ENCODE results near the gene IPO5. TPM values are rescaled to one million over a fixed set of nuclear protein-coding genes. Genes with fewer than 3 reads are reported as not detected.

Gene IPO5
- total and polyA plus RNA-seq, 2 of the 8 experiments (the other 6 are each of a cell fraction or from before 2014, with no cell fraction given) = 143 to 410 TPM

DNA sequence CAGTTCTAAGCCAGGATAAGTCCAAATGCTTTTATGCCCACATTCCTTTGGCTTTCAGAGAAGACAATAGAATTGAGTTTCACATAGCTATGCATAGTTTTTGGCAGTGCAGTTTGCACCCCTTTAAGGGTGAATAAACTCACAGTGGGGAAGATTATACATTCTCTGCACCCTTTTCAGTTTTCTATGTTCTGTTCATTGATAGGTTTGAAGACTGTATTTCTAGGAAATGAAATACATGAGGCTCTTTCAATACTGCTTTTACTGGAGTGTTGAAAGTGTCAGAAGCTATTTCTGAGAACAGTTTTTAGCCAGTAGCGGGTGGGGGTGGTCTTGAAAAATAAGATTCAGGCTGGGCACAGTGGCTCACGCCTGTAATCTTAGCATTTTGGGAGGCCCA lies 46.2 kb downstream of the IPO5 start:
- H3K4me1 ChIP-seq (replicated peaks in 1 of 4; ENCODE audit: control insufficient read depth in 3 of 4, insufficient read depth in 4 of 4, low read length in 3 of 4) = no peaks in the 10 kb centered on the region

More for the DNA sequence above, 46.2 kb downstream of the IPO5 start:
- H3K4ac ChIP-seq (replicated peaks; ENCODE audit: insufficient read length, low read depth, low read length) = no peak overlapping the region
- no peak overlapping the region for H3K4me3 ChIP-seq (ENCODE audit: extremely low read depth in 1 of 4, insufficient read depth in 2 of 4, low read depth in 3 of 4, low read length in 4 of 4)
- H3K79me1 ChIP-seq (ENCODE audit: low read depth, low read length) = no peaks in the 10 kb centered on the region
- no peaks in the 10 kb centered on the region for H3K27me3 ChIP-seq (replicated peaks in 1 of 4; ENCODE audit: control insufficient read depth in 3 of 4, extremely low read depth in 1 of 4, insufficient read depth in 3 of 4, low read length in 3 of 4)
- H3K56ac ChIP-seq (replicated peaks; ENCODE audit: insufficient read length, low read depth, low read length) = no peak overlapping the region
- H3K4me2 ChIP-seq (ENCODE audit: insufficient read depth in 1 of 2, low read depth in 2 of 2, low read length in 2 of 2) = no peak overlapping the region
- no peak overlapping the region for H4K8ac ChIP-seq (ENCODE audit: extremely low read depth, insufficient read depth, low read length)
- H2BK12ac ChIP-seq (ENCODE audit: low read depth, low read length) = no peak overlapping the region
- no peak overlapping the region for H2AFZ ChIP-seq (ENCODE audit: low read length)
- no peak overlapping the region for H3K18ac ChIP-seq (ENCODE audit: extremely low read depth, low read length)
- H2BK20ac ChIP-seq (ENCODE audit: low read length) = no peak overlapping the region
- H2AK5ac ChIP-seq (ENCODE audit: low read depth, low read length) = no peak overlapping the region
- POLR2A ChIA-PET (ENCODE audit: partially characterized antibody) = interaction anchor here (0.6 to 4.2 kb wide), 9 partner anchors 9 to 39 kb away, joined by 3 to 19 read pairs (median 3); no protein-coding TSS in a partner anchor
- H4K20me1 ChIP-seq (replicated peaks in 1 of 2; ENCODE audit: control insufficient read depth in 1 of 2, insufficient read depth in 2 of 2, low read length in 2 of 2) = peaks cover 1 to 2% of the 10 kb centered on the region in 2 experiments
- no peak for TF ChIP-seq CBX8 (IDR thresholded peaks at IDR 0.05; ENCODE audit: borderline replicate concordance, low read depth, low read length)
- TF ChIP-seq POLR2AphosphoS5 (IDR thresholded peaks at IDR 0.05; ENCODE audit: low read depth, low read length) = no peak
- TF ChIP-seq MAFK (IDR thresholded peaks at IDR 0.05; ENCODE audit: low read depth, low read length) = no peak
- TF ChIP-seq TCF12 (IDR thresholded peaks at IDR 0.05; ENCODE audit: low read depth, low read length) = no peak
- no peak for TF ChIP-seq GABPA (IDR thresholded peaks at IDR 0.05; ENCODE audit: borderline replicate concordance, insufficient read depth, low read length)
- TF ChIP-seq RBBP5 (IDR thresholded peaks at IDR 0.05; ENCODE audit: borderline replicate concordance, low read depth, low read length) = no peak
- no peak for TF ChIP-seq PHF8 (conservative IDR thresholded peaks at IDR 0.05; ENCODE audit: low read depth, low read length)
- TF ChIP-seq SAP30 (IDR thresholded peaks at IDR 0.05; ENCODE audit: insufficient read depth, insufficient replicate concordance, low read length) = no peak
- no peak for TF ChIP-seq SIN3A (conservative IDR thresholded peaks at IDR 0.05 in 1 of 2, IDR thresholded peaks at IDR 0.05 in 1 of 2; ENCODE audit: low read depth in 1 of 2, low read length in 2 of 2)
- H3K14ac ChIP-seq (ENCODE audit: insufficient read length) = no peak overlapping the region
- H4K91ac ChIP-seq (replicated peaks; ENCODE audit: insufficient read length, low read length) = no peak overlapping the region
- 89% methylated on average over 2 of the region's 2 CpGs; no CpG with 5 or more reads in 1 of the 2 experiments for WGBS, 2 experiments (ENCODE audit: extremely low coverage in 1 of 2, insufficient coverage in 1 of 2, insufficient read length in 1 of 2, insufficient replicate concordance in 2 of 2, low coverage in 1 of 2, low lambda C conversion rate in 2 of 2, missing lambda C conversion rate in 1 of 2)
- H4K5ac ChIP-seq (ENCODE audit: insufficient read length, low read depth, low read length) = no peak overlapping the region
- H2BK120ac ChIP-seq (replicated peaks; ENCODE audit: low read depth, low read length) = no peak overlapping the region
- CTCF ChIA-PET (ENCODE audit: partially characterized antibody) = interaction anchor here (0.8 to 1.7 kb wide), 4 partner anchors 23 to 159 kb away, joined by 3 to 8 read pairs (median 3); no protein-coding TSS in a partner anchor
- H2BK15ac ChIP-seq (ENCODE audit: low read length) = no peak overlapping the region
- H3K9me3 ChIP-seq (ENCODE audit: insufficient read depth in 2 of 2, low read depth in 1 of 2, low read length in 1 of 2) = no peaks in the 10 kb centered on the region
- H3K23me2 ChIP-seq (ENCODE audit: low read depth, low read length) = no peaks in the 10 kb centered on the region; the same call in 1 of the 2 replicates
- FAIRE-seq = no peak
- H3K79me2 ChIP-seq (ENCODE audit: control insufficient read depth in 1 of 2, insufficient read depth in 2 of 2, low read length in 2 of 2) = no peaks in the 10 kb centered on the region; a peak in 1 of 4 replicates
- H3K27ac ChIP-seq (ENCODE audit: low read depth, low read length) = no peak overlapping the region
- H3K36me3 ChIP-seq (ENCODE audit: control insufficient read depth in 2 of 4, insufficient read depth in 4 of 4, low read length in 3 of 4) = peaks cover 36 to 96% (median 79%) of the 10 kb centered on the region in 4 experiments
- no peak overlapping the region for H3K9ac ChIP-seq (replicated peaks in 1 of 4; ENCODE audit: extremely low read depth in 1 of 4, low read depth in 3 of 4, low read length in 3 of 4)
- H3K23ac ChIP-seq (ENCODE audit: insufficient read length) = no peak overlapping the region
- no peak for DNase-seq (ENCODE audit: low read depth in 1 of 2, low spot score in 2 of 2)
- H2BK5ac ChIP-seq (ENCODE audit: low read depth, low read length) = no peak overlapping the region
